Gastrocnemius medialis (tissue), 4 donors: Measurements from ENCODE around the gene PRRG4. TPM values are rescaled to one million over a fixed set of nuclear protein-coding genes. Genes with fewer than 3 reads are reported as not detected.
A peak's percentile ranks its signal among the peaks of the same experiment; 100 is the strongest.

Source experiments
- ATAC-seq, 2 donors: fragments of 150-250 bp; one replicate each; pipeline ENCODE4 v1.9.1; 2016
- DNase-seq, 2 donors: peaks; one replicate each; pipeline ENCODE4 v3.0.0-alpha.2; 2019
- H3K27ac ChIP-seq, 4 donors: fragments of 200-600 bp; sonication (generic); 1 replicate in 1 of 4; 2 replicates in 3 of 4; pipeline ENCODE4 v1.5.1; 2016 to 2018; ENCODE audit warnings: mild to moderate bottlenecking in 2 of 4, moderate library complexity in 1 of 4
- H3K27me3 ChIP-seq, 3 donors: fragments of 200-600 bp; sonication (generic) in 2 of 3; 1 replicate in 1 of 3; 2 replicates in 2 of 3; pipeline versions ENCODE4 v1.5.1 to v1.6.0; 2016 to 2019; ENCODE audit warnings: mild to moderate bottlenecking in 1 of 3, moderate library complexity in 1 of 3
- H3K36me3 ChIP-seq, 2 donors: fragments of 200-600 bp; sonication (generic) in 1 of 2; one replicate each; pipeline ENCODE4 v1.5.1; 2017 to 2018
- H3K4me1 ChIP-seq, 2 donors: fragments of 200-600 bp; sonication (generic) in 1 of 2; one replicate each; pipeline ENCODE4 v1.5.1; 2016 to 2017; ENCODE audit warnings: mild to moderate bottlenecking in 2 of 2
- H3K4me3 ChIP-seq, 4 donors: fragments of 200-600 bp; sonication (generic) in 3 of 4; 1 replicate in 1 of 4; 2 replicates in 3 of 4; pipeline ENCODE4 v1.5.1; 2016 to 2019; ENCODE audit warnings: mild to moderate bottlenecking in 2 of 4
- H3K9me3 ChIP-seq, 3 donors: fragments of 200-600 bp; sonication (generic) in 2 of 3; 1 replicate in 1 of 3; 2 replicates in 2 of 3; pipeline ENCODE4 v1.5.1; 2016 to 2019
- CTCF ChIP-seq, 5 experiments: fragments of 450-650 bp in 3 of 5; fragments of 200-600 bp in 2 of 5; sonication (generic) in 2 of 5; IDR thresholded peaks in 4 of 5; conservative IDR thresholded peaks in 1 of 5; 1 replicate in 4 of 5; 2 replicates in 1 of 5; pipeline ENCODE4 v1.5.1; 2016 to 2019; ENCODE audit warnings: antibody characterized with exemption in 5 of 5, mild to moderate bottlenecking in 3 of 5, moderate library complexity in 3 of 5
- POLR2A ChIP-seq, 2 donors: fragments of 450-650 bp; IDR thresholded peaks; one replicate each; pipeline ENCODE4 v1.6.1; 2017; ENCODE audit warnings: antibody characterized with exemption in 2 of 2, mild to moderate bottlenecking in 2 of 2, moderate library complexity in 2 of 2
- in situ Hi-C, 4 donors: fragments of 200-750 bp; cut with MboI; loops; one replicate each; pipeline versions ENCODE4 v1.15.0 to v1.8.0; 2017; ENCODE audit warnings: low sequenced_read_pairs in 4 of 4
- intact Hi-C: fragments of 100-400 bp; cut with DNase I; formaldehyde crosslinking; loops from one replicate; pipeline ENCODE4 v1.15.1; 2023; ENCODE audit warnings: low total_unique reads
- total RNA-seq, 4 donors: library from RNA; depleted of rRNA; stranded (reverse); fragments of >200 nt; gene quantifications; one replicate each; pipeline versions ENCODE4 v1.1.0 to v1.2.3, GENCODE V29; 2016

Gene PRRG4
- total RNA-seq, 4 donors from 2014 or later, result 0.46 to 1.8 (median 0.75) TPM

GRCh38 chr11:32888805-32889204, 59.1 kb downstream of the PRRG4 start:
- no peaks in the 10 kb centered on the region for H3K27me3 ChIP-seq
- intact Hi-C loops, result no loop called here
- DNase-seq, result no peak
- no peaks in the 10 kb centered on the region for H3K9me3 ChIP-seq
- no peak overlapping the region for H3K27ac ChIP-seq
- H3K4me1 ChIP-seq, result peaks cover 4 to 8% of the 10 kb centered on the region in 2 donors
- no peaks in the 10 kb centered on the region for H3K36me3 ChIP-seq
- TF ChIP-seq CTCF (IDR thresholded peaks at IDR 0.05 in 4 of 5, conservative IDR thresholded peaks at IDR 0.05 in 1 of 5) (no peak), POLR2A (IDR thresholded peaks at IDR 0.05) (no peak)
- H3K4me3 ChIP-seq, result no peak overlapping the region
- in situ Hi-C loops, result loop anchor here in 1 of 4 donors (25.0 kb wide), 1 partner anchor 302 kb away; the partner anchor contains the start of gene EIF3M
- no peak for ATAC-seq

- Histone ChIP-seq H3K36me3 (no peaks in the 10 kb centered on the region), H3K27ac (no peak overlapping the region), H3K4me3 (peak overlapping the region in 1 of 4 donors; percentile 78), H3K9me3 (no peaks in the 10 kb centered on the region), H3K27me3 (no peaks in the 10 kb centered on the region), H3K4me1 (peaks cover 18 to 19% of the 10 kb centered on the region in 2 donors)
- no peak for TF ChIP-seq CTCF (IDR thresholded peaks at IDR 0.05 in 4 of 5, conservative IDR thresholded peaks at IDR 0.05 in 1 of 5)
- TF ChIP-seq POLR2A (IDR thresholded peaks at IDR 0.05), result no peak
- intact Hi-C loops (loop anchor here (5.0 kb wide), 2 partner anchors 309 to 366 kb away; partner anchors contain the start of genes EIF3M and HIPK3), in situ Hi-C loops (loop anchor here in 1 of 4 donors (10.0 to 25.0 kb wide), 2 partner anchors 144 to 304 kb away; partner anchors contain the start of genes EIF3M and TCP11L1)
- ATAC-seq (no peak), DNase-seq (no peak)
These were observed 61.3 kb downstream of the PRRG4 start for GRCh38 chr11:32890843-32891656.

- in situ Hi-C loops, result loop anchor here in 1 of 4 donors (10.0 to 25.0 kb wide), 2 partner anchors 143 to 305 kb away; partner anchors contain the start of genes EIF3M and TCP11L1
These were observed 62.1 kb downstream of the PRRG4 start for GRCh38 chr11:32891657-32892354.

More at GRCh38 chr11:32891657-32892354, 62.1 kb downstream of the PRRG4 start:
- H3K9me3 ChIP-seq, result no peaks in the 10 kb centered on the region
- no peak for DNase-seq
- intact Hi-C loops, result loop anchor here (2.0 to 5.0 kb wide), 3 partner anchors 147 to 365 kb away; partner anchors contain the start of genes EIF3M, HIPK3 and TCP11L1
- peak in 1 of 2 donors; percentile 9 for ATAC-seq
- no peaks in the 10 kb centered on the region for H3K27me3 ChIP-seq
- H3K4me1 ChIP-seq, result peaks cover 18 to 19% of the 10 kb centered on the region in 2 donors
- peak overlapping the region; percentile 81 to 92 (median 90) for H3K27ac ChIP-seq
- H3K36me3 ChIP-seq, result no peaks in the 10 kb centered on the region
- H3K4me3 ChIP-seq, result peak overlapping the region; percentile 78 to 96 (median 89)
- TF ChIP-seq POLR2A (IDR thresholded peaks at IDR 0.05) (no peak), CTCF (IDR thresholded peaks at IDR 0.05 in 4 of 5, conservative IDR thresholded peaks at IDR 0.05 in 1 of 5) (no peak)
